HG03045 (cell line): ENCODE data around the gene PCID2.

ENCODE experiments used
- ATAC-seq: cut with Tn5 transposase; IDR thresholded peaks from one replicate; pipeline ENCODE4 v1.9.1; 2021; ENCODE audit warnings: mild to moderate bottlenecking, moderate library complexity; ENCODE audit not compliant: unreplicated experiment

Gene PCID2

DNA sequence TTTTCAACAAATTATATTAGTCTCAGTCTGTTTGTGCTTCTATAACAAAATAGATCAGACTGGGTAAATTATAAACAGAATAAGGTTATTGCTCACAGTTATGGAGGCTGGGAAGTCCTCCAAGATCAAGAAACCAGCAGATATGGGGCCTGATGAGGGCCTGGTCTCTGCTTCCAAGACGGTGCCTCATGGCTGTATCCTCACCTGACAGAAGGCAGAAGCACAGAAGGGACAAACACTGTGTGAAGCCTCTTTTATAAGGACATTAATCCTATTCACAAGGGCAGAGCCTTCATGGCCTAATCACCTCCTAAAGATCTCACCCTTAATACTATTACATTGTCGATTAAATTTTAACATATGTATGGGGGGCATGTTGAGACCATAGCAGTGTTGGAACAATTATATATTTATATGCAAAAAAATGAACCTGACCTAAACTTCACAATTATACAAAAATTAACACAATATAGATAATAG, 73.1 kb downstream of the PCID2 start:
- no peak for ATAC-seq

DNA sequence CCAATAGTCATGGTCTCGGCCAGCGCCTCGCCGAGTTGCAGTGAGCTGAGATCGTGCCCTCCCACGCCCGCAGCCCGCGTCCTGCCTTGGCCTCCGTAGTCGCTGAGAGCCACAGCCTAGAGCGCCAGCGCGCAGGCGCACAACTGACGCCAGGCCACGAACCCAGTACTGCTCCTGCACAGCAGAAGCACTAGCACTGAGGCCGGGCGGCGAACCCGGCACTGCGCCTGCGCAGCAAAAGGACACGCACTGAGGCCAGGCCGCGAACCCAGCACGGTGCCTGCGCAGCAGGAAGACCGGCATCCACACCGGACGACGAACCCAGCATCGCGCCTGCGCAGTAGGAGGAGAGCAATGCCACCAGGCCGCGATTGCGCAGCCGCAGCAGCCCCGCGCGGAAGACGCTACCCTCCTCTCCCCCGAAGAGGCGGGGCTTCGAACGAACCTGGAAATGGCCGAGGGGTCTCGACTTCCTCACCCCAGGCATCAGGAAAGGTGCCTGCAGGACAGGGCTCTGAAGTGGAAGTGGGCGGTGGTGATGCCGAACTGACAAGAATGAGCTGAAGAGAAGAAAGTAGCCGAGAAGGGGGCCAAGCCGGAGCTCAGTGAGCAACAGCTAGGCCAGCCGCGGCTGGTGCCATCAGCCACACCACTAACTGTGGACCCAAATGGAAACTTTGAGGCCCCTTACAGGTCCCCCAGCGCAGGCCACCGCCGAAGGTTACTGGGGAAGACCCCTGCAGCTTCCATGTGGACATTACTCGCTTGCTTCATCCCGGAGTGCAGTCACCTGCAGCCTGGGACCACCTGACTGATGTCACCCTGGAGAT, 78.3 kb downstream of the PCID2 start:
- ATAC-seq = no peak

DNA sequence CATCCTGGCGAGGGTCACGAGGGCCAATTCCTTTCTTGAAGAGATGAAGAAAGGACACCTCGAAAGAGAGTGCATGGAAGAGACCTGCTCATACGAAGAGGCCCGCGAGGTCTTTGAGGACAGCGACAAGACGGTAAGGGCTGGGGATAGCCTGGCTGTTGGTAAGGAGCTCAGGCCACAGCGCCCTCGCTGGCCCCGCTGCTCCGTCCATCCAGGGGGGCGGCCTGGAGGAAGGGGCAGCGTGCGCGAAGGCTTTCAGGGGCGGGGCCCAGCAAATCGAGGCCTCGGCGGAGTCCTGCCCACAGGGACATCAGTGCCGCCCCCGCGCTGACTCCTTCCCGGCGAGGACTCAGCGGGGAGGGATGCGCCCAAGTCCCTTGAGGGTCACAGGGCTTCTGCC, 79.0 kb downstream of the PCID2 start:
- no peak for ATAC-seq
